Progenitor cell of endocrine pancreas (in vitro differentiated cells): ENCODE results near the gene TMEM50A. TPM values are rescaled to one million over a fixed set of nuclear protein-coding genes. Genes with fewer than 3 reads are reported as not detected.
A peak's percentile ranks its signal among the peaks of the same experiment; 100 is the strongest.
"Not testable (repeated sequence)": the region's sequence is repeated elsewhere in the genome, so short reads cannot be mapped to it uniquely, and the experiment has no call there.

Experiments
- DNase-seq: peaks from one replicate; pipeline ENCODE4 v3.0.0; 2021; ENCODE audit warnings: low spot score; ENCODE audit not compliant: unreplicated experiment
- H3K27ac Mint-ChIP-seq: 2 replicates; pipeline ENCODE4 v1.8.0; 2021; ENCODE audit warnings: mild to moderate bottlenecking, moderate library complexity, mixed read lengths
- H3K27me3 Mint-ChIP-seq: 2 replicates; pipeline ENCODE4 v1.8.0; 2021; ENCODE audit warnings: mixed read lengths
- H3K36me3 Mint-ChIP-seq: 2 replicates; pipeline ENCODE4 v1.8.0; 2022; ENCODE audit warnings: mixed read lengths; ENCODE audit not compliant: insufficient read depth
- H3K4me1 Mint-ChIP-seq: 2 replicates; pipeline ENCODE4 v1.8.0; 2021; ENCODE audit warnings: low read depth, mixed read lengths
- H3K4me3 Mint-ChIP-seq: 2 replicates; pipeline ENCODE4 v1.8.0; 2021; ENCODE audit warnings: low read depth, mild to moderate bottlenecking, moderate library complexity, mixed read lengths
- H3K9me3 Mint-ChIP-seq: 2 replicates; pipeline ENCODE4 v1.8.0; 2021; ENCODE audit warnings: low read depth, mixed read lengths
- CTCF ChIP-seq: fragments of 200-600 bp; sonication (generic); IDR thresholded peaks from one replicate; pipeline ENCODE4 v1.5.0; 2021; ENCODE audit warnings: antibody characterized with exemption, mild to moderate bottlenecking; ENCODE audit not compliant: unreplicated experiment
- total RNA-seq: library from RNA; stranded (reverse); gene quantifications from 2 replicates; pipeline ENCODE4 v1.2.1, GENCODE V29; 2021

The TMEM50A gene
- total RNA-seq, 1 donor from 2014 or later, result 72.5 TPM

DNA sequence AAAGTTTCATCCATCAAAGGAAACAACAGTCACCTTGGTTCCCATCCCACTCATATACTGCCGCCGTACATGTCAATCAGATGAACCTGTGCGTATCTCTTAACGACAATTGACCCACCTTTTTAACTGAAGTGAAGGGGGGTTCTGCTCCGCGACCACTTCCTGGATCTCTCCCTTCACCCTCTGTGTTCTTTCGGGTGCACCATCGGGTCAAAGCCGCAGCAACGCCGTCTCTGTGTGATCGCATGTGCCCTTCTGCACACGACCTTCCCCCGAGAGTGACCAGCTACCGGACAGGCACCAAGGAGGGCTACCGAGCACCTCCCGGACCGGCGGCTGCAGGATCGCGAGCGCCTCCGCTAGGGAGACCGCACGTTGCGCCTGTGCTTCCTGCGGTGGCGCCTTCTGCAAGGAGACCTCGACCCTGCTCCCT lies 1.2 kb upstream of the TMEM50A start:
- peak overlapping the region; percentile 43 for H3K27ac Mint-ChIP-seq
- H3K4me1 Mint-ChIP-seq, result peaks cover 12% of the 10 kb centered on the region
- not testable (repeated sequence) for H3K36me3 Mint-ChIP-seq, H3K27me3 Mint-ChIP-seq, H3K9me3 Mint-ChIP-seq
- peak overlapping the region; percentile 86 for H3K4me3 Mint-ChIP-seq
- DNase-seq, result peak; percentile 29
- TF ChIP-seq CTCF, result peak; percentile 19

DNA sequence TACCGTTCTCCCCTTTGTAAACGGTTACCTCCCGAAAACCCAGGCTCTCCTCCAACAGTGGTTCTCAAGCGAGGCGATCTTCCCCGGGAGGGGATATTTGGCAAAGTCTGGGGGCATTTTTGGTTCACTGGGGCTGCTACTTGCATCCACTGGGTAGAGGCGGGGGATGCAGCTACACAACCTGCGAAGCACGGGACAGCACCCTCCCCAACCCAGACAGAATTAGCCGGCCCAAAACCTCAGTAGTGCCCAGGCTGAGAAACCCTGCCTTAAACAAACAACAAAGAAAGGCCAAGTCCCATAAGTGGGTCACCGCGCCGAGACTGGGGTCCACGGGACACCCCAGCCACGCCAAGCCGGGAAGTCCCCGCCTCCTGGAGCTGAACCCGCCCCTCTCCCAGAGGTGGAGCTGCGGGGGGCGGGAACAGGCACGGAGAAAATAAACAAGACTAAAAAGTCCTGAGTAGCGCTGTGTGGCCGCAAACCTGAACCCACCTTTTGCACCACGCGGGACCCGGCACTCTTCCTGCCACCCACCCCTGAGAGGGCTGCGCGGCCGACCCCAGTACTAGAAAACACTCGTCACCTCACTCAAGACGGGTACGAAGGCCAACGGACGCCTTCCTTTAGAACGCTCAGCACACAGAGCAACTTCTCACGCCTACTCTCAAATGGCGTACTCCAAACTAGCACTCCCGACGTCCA lies 499 bp upstream of the TMEM50A start:
- peaks cover 12% of the 10 kb centered on the region for H3K4me1 Mint-ChIP-seq
- H3K9me3 Mint-ChIP-seq, H3K27ac Mint-ChIP-seq, H3K36me3 Mint-ChIP-seq, H3K27me3 Mint-ChIP-seq: not testable (repeated sequence)
- DNase-seq, result peak; percentile 12
- peak overlapping the region; percentile 90 for H3K4me3 Mint-ChIP-seq

GRCh38 chr1:25338986-25339385 lies 852 bp downstream of the TMEM50A start:
- no peak for DNase-seq
- peaks cover 4% of the 10 kb centered on the region for H3K36me3 Mint-ChIP-seq
- peak overlapping the region; percentile 90 for H3K4me3 Mint-ChIP-seq
- no peak for TF ChIP-seq CTCF
- H3K9me3 Mint-ChIP-seq, result no peaks in the 10 kb centered on the region
- peaks cover 12% of the 10 kb centered on the region for H3K4me1 Mint-ChIP-seq
- H3K27me3 Mint-ChIP-seq, result no peaks in the 10 kb centered on the region
- peak overlapping the region; percentile 95 for H3K27ac Mint-ChIP-seq

DNA sequence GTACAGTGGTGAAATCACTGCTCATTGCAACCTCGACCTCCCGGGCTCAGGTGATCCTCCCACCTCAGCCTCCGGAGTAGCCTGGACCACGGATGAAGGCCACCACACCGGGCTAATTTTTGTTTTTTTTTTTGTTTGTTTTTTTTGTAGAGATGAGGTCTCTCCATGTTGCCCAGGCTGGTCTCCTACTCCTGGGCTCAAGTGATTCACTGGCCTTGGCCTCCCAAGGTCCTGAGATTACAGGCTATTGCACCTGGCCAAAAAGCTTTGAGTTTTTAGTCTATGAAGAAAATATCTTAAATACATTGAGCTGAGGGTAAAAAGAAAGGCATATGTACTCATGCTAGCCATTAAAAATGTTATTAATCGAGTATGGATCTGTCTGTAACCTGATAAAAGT lies 3.6 kb downstream of the TMEM50A start:
- DNase-seq, result no peak
- Mint-ChIP-seq H3K36me3 (peaks cover 6% of the 10 kb centered on the region), H3K27ac (peak overlapping the region; percentile 52), H3K9me3 (no peaks in the 10 kb centered on the region), H3K4me3 (no peak overlapping the region), H3K27me3 (no peaks in the 10 kb centered on the region), H3K4me1 (peaks cover 10% of the 10 kb centered on the region)
- TF ChIP-seq CTCF, result no peak

DNA sequence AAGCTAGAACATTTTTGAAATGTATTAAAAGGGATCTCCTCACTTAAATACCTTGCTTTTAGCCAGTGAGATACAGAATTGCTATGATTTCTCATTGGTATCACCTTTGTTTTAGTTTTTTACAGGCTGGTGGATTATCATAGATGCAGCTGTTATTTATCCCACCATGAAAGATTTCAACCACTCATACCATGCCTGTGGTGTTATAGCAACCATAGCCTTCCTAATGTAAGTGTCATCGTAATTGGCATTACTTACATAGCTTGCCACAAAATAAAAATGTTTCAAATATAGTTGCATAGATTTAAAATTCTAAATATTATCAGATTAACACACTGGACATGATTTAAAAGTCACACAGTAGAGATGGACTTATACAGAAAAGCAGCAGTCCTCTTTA lies 4.7 kb downstream of the TMEM50A start:
- no peaks in the 10 kb centered on the region for H3K9me3 Mint-ChIP-seq
- H3K4me3 Mint-ChIP-seq, result no peak overlapping the region
- no peak for TF ChIP-seq CTCF
- peaks cover 8% of the 10 kb centered on the region for H3K36me3 Mint-ChIP-seq
- no peak overlapping the region for H3K27ac Mint-ChIP-seq
- H3K4me1 Mint-ChIP-seq, result peaks cover 8% of the 10 kb centered on the region
- no peak for DNase-seq
- no peaks in the 10 kb centered on the region for H3K27me3 Mint-ChIP-seq

- H3K4me3 Mint-ChIP-seq, result no peak overlapping the region
- H3K4me1 Mint-ChIP-seq, result peaks cover 8% of the 10 kb centered on the region
- H3K27me3 Mint-ChIP-seq, result no peaks in the 10 kb centered on the region
- no peak for TF ChIP-seq CTCF
- no peak overlapping the region for H3K27ac Mint-ChIP-seq
- peaks cover 12% of the 10 kb centered on the region for H3K36me3 Mint-ChIP-seq
- H3K9me3 Mint-ChIP-seq, result no peaks in the 10 kb centered on the region
- no peak for DNase-seq
Measured at GRCh38 chr1:25343872-25344271, 5.7 kb downstream of the TMEM50A start.
